A549 treated with RU486 at 1 μM for 4 hours (cell line): Measurements from ENCODE around the gene SPTSSB. TPM values are rescaled to one million over a fixed set of nuclear protein-coding genes. Genes with fewer than 3 reads are reported as not detected.

ENCODE experiments used
- total RNA-seq: library from RNA; stranded (reverse); fragments of 200-300 nt; extraction: Qiagen RNA extraction; gene quantifications from 5 replicates; pipeline ENCODE4 v1.2.3, GENCODE V29; 2022; ENCODE audit warnings: low read depth

Gene SPTSSB
- not detected in 5 replicates for total RNA-seq

GRCh38 chr3:161371441-161372320 is at the start of gene SPTSSB:
Gene SPTSSB, minus strand, starts transcription at chr3:161371517. Its CDS starts 25,194 bp downstream, at chr3:161346323.

Other genes starting within 250 kb of the SPTSSB start
- gene NMD3, start 150.2 kb downstream of the SPTSSB start, total RNA-seq = 36.4 to 59.5 TPM (median 50.4 TPM) in 5 replicates
- gene OTOL1, start 125.3 kb upstream of the SPTSSB start, total RNA-seq = not detected in 5 replicates